Lower leg skin (tissue), 3 donors: Measurements from ENCODE around the gene CLN5.

Source experiments
- CTCF ChIP-seq, 3 donors: fragments of 450-650 bp; IDR thresholded peaks; one replicate each; pipeline ENCODE4 v1.5.1; 2016; ENCODE audit warnings: antibody characterized with exemption in 3 of 3, mild to moderate bottlenecking in 3 of 3, moderate library complexity in 2 of 3
- POLR2A ChIP-seq, 2 donors: fragments of 450-650 bp; IDR thresholded peaks; one replicate each; pipeline ENCODE4 v1.6.1; 2016 to 2017; ENCODE audit warnings: antibody characterized with exemption in 2 of 2, mild to moderate bottlenecking in 1 of 2, moderate library complexity in 1 of 2

DNA sequence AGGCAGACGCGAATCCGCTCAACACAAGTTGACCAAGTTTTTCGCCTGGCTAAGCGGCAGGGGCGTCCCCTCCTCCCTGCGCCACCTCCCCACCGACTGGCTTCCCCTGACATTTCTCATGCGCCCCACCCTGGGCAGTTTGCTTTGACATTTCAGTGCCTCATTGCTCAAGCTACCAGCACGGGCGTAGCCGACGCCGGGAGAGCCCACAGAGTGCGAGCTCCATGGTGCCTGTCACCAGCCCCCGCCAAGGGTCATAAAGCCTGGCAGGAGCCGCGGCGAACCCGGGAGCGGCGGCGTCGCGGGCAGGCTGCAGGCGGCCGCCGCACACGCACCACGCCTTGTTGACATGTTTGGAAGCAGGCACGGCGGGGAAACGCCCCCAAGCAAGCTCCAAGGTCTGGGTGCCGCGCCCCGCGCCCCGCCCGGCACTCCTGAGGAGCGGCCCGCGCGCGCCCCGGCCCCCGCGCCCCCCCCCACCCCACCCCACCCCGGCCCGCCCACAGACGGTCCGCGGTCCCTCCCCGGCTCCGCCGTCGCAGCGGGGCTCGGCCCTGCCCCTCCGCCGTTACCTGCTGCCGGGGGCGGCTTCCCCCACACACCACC lies 34.5 kb downstream of the CLN5 start:
- TF ChIP-seq CTCF (IDR thresholded peaks at IDR 0.05) (no peak), POLR2A (IDR thresholded peaks at IDR 0.05) (no peak)
